Kidney tubule cell (primary cell): ENCODE results near the gene TMEM151A.
A peak's percentile ranks its signal among the peaks of the same experiment; 100 is the strongest.
"Not testable (repeated sequence)": the region's sequence is repeated elsewhere in the genome, so short reads cannot be mapped to it uniquely, and the experiment has no call there.

ENCODE experiments used
- DNase-seq: peaks from one replicate; pipeline ENCODE4 v3.0.0-alpha.2; 2018; ENCODE audit warnings: low spot score

TMEM151A gene

DNA sequence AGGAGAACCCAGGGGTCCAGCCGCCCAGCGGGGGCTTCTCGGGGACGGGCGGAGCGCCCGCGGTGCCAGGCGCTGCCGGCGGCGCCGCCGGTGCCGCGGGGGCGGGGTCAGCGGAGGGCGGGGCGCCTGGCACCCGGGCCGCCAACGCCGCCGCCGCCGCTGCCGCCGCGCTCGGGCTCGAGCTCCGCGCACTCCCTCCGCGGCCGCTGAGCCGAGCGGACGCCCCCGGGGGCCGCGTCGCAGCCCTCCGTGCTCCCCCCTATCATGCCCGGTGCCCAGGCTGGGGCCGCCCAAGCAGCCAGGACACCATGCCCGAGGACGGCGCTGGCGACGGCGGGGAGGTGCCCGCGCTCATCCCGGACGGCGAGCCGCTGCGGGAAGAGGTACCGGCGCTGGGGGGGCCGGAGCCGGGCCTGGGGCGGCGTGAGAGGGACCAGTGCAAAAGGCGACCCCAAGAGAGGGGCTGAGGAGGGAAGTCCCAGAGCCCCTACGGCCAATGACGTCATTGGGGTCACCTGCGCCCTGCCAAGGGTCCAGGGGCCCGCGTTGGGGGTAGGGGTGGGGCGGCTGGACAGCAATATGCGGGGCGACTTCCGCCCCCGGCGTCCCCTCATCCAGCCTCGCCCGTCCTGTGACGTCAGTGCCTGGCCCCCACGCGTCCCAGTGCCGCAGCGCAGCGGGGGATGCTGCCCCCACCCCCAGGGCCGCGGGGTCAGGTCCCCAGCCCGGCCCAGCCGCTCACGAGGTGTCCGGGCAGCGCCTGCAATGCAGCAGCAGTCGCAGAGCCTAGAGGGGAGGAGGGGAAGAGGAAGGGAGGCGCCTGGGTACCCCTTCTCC lies at the start of gene TMEM151A:
Gene TMEM151A (plus strand): TSS at position 189 of the 837 bp plus-strand sequence. CDS start 120 bp downstream, at position 309.
- DNase-seq = no peak

DNA sequence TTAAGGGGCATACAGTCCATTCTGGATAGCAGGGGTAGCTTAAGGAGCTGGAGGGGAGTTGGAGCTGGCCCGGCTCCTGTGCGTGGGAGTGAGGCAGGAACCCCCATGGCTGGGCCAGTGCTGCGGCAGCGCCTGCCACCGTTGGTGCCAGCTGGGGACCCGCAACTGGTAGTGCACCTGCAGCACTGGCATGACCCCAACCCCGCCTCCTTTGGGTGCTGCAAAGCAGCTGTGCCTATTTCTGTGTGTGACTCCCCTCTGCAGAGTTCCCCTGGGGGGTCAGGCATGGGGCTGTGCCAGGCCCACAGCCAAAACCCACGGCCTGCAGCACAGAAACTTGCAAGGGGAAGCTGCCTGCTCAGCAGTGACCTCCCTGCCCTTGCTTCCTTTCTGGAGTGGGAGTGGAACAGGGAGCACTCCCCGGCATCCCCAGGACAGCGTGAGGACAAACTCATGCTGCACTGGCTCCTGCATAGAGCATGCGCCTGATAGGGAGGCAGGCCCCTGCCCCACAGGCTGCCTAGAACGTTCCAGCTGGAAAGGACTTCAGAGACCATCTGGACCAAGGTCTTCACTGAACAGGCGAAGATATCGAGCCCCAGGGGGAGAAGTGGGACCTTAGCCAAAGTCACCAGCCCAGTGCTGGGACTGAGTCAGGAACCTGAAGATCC lies 49.5 kb upstream of the TMEM151A start:
- no peak for DNase-seq

DNA sequence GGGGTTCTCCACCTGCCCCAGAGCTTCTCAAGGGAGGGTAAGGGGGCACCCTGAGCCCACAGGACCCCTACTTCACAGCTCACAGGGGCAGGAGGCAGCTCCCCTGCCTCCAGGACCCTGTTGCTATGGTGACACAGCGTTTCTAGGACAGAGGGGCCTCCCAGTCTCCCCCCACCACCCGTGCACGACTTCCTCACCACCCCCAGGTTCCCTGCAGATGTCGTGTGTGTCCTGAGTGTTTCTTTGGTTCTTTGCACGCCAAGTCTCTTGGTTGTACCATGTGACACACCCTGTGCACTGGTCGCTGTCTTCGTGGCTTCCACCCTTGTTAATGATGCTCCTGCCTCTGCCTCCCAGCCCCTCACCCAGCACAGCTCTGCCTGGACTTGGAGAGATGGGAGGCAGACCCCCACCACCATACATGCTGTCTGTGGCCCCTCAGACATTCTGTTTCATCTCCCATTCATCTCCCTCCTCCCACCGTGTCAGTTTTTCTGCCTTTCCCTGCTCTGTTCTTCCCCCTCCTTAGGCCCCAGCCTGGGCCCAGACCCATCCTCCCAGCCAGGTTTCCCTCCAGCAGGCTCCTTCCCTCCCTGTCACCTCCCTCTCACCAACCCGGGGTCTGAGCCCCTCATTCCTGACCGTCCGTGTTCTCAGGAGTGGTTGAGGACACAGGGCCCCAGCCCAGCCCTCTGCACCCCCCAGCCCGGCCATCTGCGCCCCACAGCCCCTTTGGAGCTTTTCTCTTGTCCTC lies 47.7 kb upstream of the TMEM151A start:
- no peak for DNase-seq

DNA sequence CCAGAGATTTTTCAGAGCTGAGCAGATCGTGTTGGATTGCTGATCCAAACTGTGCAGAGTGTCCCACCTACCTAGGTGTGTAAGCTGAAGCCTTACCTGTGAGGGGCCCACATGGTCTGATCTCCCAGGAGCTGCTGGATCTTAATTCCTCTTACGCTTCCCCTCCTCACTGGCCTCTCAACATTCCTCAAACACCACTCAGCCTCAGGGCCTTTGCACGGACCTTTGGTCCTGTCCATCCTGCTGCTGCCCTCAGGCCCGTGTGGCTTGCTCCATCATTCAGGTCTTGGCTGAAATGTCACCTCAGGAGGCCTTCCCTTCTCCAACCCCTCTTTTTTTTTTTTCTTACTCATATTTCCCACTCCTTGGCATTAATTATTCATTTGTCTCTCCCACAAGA lies 44.4 kb upstream of the TMEM151A start:
- peak; percentile 50 for DNase-seq

DNA sequence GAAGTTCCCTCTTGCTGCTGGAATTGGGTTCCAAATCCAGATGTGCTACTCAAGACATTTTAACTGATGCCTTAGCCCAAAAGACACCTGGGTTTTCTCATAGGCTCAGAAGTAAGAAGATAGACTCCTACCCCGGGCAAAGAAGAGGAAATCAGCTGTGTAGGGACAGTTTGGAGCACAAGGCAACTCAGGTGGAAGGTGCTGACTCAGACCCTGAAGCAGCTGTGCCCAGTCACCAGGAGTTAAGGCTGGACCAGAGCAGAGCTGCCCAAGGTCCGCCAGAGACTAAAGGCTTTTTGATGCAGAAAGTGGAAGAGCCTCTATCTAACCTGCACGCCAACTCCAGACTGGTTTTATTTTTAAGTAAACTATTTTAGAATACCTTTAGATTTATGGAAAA lies 43.9 kb upstream of the TMEM151A start:
- peak; percentile 50 for DNase-seq

DNA sequence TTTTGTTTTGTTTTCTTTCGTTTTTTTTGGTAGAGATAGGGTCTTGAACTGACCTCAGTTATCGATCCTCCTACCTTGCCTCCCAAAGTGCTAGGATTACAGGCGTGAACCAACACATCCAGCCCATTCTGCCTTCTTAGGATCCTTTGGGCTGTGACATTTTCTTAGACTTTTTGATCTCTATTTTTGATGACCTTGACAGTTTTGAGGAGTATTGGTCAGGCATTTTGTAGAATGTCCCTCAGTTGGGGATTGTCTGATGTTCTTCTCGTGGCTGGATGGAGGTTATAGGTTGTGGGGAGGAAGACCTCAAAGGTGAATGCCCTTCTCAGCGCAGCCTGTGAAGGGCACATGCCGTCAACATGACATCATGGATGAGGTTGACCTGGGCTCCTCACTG lies 42.8 kb upstream of the TMEM151A start:
- no peak for DNase-seq

DNA sequence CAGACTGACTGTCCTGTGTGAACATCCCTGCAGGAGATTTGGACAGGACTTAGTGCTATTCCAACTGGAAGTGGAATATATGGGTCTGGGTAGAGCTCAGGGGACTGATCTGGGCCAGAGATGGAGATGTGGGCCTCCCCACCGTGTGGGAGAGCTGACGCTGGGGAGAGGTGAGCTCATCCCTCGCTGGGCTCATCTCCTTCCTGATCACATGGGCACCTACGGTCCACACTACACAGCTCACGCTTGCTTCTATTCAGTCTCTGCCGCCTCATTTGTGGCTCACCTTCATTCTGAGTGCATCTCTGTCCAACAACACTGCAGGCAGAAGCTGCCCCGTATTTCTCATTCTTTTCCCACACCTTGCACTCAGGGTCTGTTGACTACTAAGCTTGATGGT lies 39.9 kb upstream of the TMEM151A start:
- no peak for DNase-seq

DNA sequence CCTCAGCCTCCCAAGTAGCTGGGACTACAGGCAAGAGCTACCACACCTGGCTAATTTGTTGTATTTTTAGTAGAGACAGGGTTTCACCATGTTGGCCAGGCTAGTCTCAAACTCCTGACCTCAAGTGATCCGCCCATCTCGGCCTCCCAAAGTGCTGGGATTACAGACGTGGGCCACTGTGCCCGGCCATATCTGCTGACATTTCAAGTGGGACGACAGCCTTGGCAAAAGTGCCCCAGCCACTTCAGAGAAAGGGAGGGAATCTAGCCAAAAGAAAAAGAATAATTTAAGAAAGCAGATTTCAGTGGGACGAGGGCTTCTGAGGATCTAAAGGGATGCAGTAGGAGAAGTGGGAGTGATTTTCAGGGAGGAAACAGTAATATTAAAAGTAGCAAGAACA lies 38.6 kb upstream of the TMEM151A start:
- DNase-seq = not testable (repeated sequence)

DNA sequence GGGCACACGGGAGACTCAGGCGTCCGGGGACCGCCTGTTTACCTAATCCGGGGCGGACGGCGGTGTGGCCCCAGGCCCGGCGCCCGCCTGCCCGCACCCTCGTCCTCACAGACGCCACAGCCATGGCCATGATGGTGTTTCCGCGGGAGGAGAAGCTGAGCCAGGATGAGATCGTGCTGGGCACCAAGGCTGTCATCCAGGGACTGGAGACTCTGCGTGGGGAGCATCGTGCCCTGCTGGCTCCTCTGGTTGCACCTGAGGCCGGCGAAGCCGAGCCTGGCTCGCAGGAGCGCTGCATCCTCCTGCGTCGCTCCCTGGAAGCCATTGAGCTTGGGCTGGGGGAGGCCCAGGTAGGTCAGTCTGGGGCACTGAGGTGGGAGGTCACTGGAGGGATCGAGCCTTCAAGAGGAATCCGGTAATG lies 33.2 kb upstream of the TMEM151A start:
- no peak for DNase-seq

DNA sequence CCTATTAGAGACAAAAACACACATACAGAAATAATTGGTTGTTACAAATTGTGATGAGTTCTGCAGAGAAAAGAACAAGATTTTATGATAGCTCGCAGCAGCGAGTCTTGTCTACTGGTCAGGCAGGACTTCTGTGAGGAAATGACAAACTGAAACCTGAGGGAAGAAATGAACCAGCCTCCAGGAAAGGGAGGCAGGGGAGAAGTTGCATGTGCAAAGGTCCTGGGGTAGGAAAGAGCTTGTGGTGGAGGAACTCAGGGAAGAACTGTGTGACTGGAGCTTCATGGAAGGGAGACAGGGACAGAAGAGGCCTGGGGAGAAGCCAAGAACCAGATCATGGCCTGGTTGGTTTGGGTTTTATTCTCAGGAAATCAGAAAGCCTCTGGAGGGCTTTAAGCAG lies 32.5 kb upstream of the TMEM151A start:
- DNase-seq = no peak

DNA sequence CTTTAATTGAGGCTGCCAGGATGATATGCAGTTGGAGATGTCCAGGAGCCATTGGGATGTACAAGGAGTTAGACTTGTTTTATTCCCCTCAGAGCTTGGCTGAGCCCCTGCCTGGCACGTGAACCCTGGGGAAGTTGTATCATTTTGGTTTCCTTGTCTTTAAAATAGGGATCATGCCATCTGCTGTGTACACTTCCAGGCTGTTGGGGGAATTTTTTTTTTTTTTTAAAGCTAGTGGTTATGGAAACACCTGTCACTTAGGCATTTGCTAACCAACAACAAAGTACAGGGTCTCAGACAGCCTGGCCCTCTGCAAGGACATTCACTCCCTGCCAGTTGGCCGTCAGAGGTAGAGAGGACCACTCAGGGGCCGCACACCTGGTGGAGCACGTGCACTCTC lies 31.7 kb upstream of the TMEM151A start:
- no peak for DNase-seq

DNA sequence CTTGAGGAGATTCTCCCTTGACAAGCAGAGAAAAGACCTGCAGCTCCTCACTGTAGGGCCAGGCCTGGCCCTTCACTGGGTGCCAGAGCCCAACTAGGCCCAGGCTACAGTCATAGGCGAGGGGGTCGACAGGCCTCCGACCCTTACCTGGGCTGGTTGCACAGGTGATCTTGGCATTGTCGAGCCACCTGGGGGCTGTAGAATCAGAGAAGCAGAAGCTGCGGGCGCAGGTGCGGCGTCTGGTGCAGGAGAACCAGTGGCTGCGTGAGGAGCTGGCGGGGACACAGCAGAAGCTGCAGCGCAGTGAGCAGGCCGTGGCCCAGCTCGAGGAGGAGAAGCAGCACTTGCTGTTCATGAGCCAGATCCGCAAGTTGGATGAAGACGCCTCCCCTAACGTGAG lies 30.1 kb upstream of the TMEM151A start:
- DNase-seq = no peak

DNA sequence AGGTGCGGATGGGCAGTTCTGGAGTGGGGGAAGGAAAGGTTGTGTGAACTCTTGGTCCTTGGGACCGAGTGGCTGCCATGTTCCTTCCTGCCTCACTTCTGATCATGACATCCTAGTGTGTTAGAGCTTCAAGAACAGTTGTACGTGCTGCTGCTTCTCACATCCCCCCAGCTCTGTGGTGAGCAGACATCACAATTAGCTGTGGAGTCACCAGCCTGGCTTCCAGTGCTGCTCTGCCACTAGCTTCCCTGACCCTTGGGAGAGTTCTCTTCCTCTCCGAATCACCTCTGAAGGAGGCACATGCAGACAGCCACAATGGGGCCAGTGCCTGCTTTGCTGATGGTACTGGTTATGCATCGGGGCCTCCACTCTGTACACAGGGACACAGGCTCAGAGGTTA lies 29.5 kb upstream of the TMEM151A start:
- DNase-seq = no peak

DNA sequence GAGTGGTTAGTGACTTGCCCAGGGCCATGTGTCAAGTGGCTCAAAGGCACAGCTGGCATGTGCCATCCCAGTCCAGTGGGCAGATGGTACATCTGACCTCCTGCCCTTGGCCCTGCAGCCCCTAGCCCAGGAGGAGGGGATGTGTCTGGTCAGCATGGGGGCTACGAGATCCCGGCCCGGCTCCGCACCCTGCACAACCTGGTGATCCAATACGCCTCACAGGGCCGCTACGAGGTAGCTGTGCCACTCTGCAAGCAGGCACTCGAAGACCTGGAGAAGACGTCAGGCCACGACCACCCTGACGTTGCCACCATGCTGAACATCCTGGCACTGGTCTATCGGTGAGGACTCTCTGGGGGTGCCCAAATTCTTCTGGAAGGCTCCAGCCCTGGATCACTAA lies 29.0 kb upstream of the TMEM151A start:
- DNase-seq = no peak

DNA sequence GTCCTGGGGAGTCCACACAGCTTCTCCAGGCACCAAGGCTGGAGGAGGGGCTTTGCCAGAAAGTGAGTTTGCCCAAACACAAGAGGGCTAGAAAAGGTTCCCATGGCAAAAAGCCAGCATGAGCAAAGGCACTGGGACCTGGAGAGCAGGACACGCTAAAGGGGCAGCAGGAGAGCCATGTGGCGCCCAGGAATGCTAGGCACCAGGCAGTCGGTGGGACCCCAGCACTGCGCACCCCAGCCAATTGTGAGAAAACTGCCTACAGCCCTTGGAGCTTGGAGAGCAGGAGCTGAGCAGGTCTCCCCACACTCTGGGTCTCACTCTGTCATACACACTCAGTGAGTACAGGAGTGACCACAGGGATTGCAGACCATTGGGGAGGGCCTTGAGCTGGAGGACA lies 28.5 kb upstream of the TMEM151A start:
- DNase-seq = no peak

DNA sequence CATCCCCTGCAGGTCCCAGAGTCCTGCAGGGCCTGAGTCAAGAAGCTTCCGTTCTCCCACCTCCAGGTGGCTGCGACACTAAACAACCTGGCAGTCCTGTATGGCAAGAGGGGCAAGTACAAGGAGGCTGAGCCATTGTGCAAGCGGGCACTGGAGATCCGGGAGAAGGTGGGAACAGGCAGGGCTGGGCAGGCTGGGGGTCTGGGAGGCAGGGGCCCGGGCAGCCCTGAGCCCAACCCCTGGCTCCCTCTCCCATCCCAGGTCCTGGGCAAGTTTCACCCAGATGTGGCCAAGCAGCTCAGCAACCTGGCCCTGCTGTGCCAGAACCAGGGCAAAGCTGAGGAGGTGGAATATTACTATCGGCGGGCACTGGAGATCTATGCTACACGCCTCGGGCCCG lies 27.9 kb upstream of the TMEM151A start:
- no peak for DNase-seq

DNA sequence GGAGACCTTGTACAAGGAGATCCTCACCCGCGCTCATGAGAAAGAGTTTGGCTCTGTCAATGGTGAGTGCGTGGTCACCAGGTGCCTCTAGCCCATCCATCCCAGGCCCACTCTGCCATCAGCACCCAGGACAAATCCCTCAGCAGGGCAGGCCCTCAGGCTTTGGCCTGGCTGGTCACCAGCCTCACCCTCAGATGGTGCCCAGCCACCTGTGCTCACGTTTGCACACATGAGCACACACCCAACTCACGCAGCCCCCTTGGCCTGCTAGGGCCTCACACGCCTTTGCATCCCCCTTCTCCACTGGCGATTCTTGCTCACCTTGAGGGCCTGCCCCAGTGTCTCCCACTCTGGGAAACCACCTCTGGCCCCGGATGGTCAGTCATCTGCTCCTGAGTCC lies 27.3 kb upstream of the TMEM151A start:
- DNase-seq = no peak

DNA sequence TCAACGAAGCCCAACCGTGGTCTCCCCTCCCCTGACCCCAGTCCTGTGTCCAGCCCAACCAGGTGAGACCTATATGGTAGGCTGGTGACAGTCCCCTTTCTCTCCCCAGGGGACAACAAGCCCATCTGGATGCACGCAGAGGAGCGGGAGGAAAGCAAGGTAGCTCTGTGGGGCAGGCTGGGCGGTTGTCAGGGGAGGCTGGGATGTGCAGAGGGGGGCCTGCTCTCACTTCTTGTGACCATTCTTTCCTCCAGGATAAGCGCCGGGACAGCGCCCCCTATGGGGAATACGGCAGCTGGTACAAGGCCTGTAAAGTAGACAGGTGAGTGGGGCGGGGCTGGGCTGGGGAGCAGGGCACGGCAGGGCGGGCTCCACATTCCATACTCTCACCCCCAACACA lies 26.8 kb upstream of the TMEM151A start:
- peak; percentile 31 for DNase-seq

DNA sequence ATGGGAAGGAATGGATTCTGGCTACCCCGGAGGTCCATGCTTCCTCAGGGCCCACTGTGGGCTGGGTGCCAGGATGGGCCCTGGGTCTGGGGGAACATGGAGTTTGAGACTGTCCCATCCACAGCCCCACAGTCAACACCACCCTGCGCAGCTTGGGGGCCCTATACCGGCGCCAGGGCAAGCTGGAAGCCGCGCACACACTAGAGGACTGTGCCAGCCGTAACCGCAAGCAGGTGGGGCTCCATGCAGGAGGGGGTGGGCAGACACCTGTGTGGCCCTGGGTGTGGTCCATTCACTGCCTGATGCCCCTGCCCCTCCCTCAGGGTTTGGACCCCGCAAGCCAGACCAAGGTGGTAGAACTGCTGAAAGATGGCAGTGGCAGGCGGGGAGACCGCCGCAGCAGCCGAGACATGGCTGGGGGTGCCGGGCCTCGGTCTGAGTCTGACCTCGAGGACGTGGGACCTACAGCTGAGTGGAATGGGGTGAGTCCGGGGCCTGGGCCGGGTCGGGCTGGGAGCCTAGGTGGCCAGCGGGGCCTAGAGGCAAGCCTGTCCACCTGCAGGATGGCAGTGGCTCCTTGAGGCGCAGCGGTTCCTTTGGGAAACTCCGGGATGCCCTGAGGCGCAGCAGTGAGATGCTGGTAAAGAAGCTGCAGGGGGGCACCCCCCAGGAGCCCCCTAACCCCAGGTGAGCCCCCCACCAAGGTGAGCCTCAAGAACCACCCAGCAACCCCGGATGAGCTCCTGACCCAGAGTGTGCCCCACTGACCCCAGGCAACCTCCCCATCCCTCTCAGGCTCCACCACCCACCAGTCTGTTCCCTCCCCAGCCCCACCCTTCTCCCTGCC lies 25.9 kb upstream of the TMEM151A start:
- DNase-seq = no peak

DNA sequence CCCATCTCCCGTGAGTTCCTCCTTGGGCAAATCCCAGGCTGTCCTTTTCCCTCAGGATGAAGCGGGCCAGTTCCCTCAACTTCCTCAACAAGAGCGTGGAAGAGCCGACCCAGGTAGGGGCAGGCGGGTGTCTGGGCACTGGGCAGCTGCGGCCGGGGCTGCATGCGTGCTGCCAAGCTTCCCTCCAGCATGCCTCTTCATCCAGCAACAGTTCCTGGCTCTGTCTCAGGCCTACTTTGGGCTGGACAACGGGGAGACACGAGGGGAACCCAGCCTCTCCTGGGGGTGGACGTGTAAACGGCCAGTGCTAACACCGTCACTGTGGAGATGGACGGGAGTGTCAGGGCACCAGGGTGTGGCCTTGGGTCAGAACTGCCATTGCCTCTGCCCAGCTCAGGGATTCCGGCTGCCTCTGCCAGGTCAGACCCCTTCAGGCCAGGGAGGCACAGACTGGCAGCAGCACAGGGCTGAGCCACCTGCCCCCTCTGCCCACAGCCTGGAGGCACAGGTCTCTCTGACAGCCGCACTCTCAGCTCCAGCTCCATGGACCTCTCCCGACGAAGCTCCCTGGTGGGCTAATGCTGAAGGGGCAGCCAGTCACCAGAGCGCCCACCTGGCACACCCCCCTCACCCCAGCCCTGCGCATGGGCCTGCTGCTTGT lies 25.2 kb upstream of the TMEM151A start:
- no peak for DNase-seq

DNA sequence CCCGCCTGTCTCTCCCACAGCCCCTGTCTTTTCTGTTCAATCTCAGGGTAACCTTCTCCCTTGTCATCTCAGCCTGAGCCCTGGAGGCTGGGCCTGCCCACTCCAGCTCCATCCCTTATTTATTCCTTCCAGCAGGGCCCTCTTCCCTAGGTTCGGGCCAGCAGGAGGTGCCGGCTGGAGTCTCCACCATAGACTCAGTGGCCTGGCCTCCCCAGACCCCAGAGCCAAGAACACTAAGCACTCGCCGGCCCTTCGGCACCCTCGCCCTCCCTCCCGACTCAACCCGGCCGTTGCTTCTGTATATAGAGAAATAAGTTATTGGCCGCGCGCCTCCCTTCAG lies 24.7 kb upstream of the TMEM151A start:
- DNase-seq = no peak
